HG02840 (cell line): ENCODE results near the gene TTC12.

Source experiments
- ATAC-seq: cut with Tn5 transposase; IDR thresholded peaks from one replicate; pipeline ENCODE4 v1.9.1; 2021; ENCODE audit warnings: mild to moderate bottlenecking, moderate library complexity, moderate number of reproducible peaks; ENCODE audit not compliant: unreplicated experiment, low FRiP score

Gene TTC12

DNA sequence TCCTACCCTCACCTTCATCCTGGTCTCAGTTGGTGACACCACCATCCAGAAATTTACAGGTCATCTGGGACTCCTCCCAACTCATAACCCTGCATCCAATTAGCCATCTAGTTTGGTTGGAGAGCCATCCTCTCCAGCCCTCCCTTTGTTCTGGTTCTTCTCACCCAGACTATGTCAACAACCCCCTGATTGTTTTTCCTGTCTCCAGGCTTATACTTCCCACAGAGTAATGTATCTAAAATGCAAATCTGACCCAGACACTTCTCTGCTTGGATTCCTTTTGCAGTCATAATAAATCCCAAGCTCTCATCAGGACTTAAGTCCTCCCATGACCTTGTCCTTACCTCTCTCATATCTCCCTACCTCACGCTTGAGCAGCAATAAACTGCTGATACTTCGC lies 3.0 kb downstream of the TTC12 start:
- no peak for ATAC-seq

DNA sequence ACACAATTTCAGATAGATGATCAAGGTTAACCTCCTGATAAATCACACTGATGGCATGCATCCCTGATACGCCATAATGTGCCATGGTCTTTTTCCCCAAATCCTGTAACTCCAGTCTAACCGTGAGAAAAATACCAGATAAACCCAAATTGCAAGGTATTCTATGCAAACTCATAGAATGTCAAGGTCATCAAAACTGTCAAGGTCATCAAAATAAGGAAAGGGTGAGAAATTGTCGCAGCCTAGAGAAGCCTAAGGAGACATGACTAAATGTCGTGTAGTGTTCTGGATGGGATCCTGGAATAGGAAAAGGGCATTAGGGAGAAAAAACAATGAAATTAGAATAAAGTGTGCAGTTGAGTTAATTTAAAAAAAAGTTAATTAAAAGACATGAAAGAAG lies 4.7 kb downstream of the TTC12 start:
- no peak for ATAC-seq

DNA sequence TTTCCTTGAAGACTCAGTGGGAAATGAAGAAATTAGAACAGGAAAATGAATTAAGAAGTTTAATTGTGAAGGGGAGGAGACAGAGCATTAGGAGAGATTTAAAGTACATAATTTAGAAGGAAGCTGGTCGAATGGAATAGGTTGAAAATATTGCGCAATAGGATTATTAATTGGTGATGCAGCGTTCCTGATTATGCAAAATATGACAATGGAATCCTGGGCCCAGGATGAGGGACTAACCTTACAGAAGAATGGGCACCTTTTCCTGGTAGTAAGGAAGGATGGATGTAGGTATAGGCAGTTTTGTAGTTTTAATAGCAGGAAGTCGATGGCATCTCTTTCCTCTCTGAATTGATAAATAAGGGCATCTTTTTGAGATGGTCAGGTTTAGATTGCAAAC lies 7.8 kb downstream of the TTC12 start:
- ATAC-seq: no peak

DNA sequence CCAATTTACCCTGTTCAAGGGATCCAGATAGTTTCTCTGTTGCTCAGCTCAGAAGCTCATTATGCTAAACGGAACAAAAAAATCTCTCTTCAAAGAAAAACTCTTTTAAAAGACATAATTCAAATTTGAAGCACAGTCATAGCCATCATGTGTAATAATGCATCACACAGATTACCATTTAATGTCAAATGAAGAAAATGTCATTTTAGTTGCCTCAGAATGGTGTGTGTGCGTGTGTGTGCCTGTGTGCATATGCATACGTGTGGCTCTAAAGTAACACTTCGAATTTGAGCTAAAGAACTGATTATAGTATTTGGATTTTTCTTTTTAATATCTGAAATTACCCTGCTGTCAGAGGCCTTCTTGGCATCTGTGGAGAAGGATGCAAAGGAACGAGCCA lies 9.9 kb downstream of the TTC12 start:
- ATAC-seq: no peak

DNA sequence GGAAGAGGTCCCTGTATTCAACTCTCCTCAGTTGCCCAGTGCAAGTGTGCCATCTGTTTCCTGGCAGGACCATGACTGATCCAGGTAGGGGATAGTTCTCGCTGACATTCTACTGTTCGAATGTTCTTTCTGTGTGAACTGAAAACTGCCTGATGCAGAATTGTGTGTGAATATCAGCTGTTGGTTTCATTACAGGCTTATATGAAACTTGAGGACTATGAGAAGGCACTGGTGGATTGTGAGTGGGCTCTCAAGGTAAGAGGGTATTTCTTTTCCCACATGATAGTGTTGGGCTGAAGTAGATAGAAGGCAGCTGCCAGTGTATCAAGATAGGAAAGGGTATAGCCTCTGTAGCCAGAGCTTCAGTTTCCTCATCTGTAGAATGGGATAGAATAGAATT lies 15.3 kb downstream of the TTC12 start:
- ATAC-seq: no peak

DNA sequence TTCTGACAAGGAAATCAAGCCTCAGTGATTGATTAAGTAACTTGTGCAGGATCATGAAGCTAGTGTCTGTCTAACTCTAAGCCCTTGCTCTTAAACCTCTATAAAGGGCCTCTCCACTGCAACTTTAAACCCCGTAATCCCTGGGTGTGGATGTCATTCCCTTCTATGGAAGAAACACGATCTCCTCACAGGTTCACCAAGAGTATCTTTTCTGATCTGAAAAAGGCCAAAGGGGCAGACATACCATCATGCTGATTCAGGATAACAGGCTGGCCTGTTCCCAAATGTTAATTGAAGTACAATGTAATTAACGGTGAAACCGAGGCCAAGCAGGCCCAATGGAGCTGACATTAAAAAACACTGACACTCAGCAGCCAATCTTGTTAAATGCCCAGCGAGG lies 17.1 kb downstream of the TTC12 start:
- ATAC-seq: no peak

DNA sequence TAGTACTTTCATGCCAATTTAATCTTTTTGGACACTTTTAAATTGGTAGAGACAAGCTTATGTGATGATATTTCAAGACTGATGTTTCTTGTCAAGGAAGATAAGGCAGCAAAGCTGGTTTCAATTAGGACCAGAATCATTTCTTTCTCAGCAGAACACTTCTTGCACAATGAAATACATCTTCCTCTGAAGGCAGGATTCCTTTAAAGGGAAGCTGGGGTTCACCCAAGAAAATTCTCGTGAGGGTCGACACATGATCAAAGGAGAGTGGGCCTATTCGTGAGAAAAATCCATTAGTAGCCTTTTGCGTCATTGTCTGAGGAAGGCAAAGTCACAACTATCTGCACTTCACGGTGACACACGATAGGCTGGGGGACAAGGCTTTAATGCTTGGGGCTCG lies 17.6 kb downstream of the TTC12 start:
- ATAC-seq: no peak

DNA sequence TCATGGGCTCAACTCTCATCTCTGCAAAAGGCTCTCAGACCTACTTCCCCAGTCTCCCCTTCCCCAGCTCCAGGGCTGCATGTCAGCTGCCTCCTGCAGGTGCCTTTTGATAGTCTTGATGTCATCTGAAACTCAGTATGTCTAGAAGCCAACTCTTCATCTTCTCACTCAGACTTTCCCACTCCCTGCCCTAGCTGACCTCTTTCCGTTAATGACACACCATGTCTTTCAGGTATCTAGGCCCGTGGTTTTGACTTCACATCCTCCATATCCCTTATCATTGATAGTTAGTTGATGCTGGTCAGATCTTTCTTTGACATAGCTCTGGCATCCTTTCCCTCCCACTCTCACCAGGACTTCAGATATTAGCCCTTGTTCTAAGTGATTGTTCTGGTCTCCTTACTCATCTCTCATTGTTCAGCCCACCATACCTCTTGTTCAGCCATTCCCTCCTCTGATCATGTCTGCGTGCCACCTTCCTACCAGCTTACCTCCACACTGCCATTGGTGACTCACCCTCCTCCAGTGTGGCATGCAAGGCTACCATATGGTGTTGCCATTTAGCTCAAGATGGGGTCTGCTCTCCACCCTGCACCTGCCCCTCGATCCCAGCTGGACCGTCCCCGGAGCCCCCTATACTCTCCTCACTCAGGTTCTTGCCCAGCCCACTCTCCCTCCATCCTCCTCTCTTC lies 18.4 kb downstream of the TTC12 start:
- no peak for ATAC-seq

DNA sequence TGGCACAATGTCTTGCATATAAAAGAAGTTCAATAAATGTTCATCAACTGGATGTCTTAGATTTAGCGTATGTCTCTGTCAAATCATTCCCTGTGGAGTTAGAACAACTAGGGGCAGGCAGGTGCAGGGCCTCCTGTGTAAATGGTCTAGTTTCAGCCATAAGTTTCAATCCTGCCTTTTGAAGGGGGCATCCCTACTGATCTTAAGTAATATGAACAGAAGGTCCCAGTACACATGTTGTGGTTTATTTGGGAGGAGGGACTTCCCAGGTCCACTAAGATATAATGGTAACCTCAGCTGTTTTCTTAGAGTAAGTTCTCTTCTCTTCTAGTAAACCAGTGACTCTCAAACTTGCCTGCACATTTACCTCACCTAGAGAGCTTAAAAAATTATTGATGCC lies 19.8 kb downstream of the TTC12 start:
- ATAC-seq: no peak

DNA sequence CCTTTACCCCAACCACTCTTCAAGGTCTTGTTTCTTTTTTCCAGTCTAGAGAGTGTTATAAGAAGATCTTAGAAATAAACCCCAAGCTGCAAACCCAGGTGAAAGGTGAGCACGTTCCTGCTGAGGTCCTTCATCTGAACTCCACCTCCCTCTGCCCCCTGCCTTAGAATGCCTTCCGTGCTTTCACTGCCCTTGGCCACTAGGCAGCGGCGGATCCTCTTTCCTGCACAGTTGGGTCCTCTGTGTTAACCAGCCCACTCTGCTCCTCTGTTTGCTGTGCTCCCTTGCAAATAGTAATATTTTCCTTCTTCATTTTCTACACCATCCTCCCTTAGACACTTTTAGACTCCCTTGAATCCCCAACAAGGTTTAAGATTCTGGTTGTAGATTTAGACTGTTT lies 24.3 kb downstream of the TTC12 start:
- no peak for ATAC-seq

DNA sequence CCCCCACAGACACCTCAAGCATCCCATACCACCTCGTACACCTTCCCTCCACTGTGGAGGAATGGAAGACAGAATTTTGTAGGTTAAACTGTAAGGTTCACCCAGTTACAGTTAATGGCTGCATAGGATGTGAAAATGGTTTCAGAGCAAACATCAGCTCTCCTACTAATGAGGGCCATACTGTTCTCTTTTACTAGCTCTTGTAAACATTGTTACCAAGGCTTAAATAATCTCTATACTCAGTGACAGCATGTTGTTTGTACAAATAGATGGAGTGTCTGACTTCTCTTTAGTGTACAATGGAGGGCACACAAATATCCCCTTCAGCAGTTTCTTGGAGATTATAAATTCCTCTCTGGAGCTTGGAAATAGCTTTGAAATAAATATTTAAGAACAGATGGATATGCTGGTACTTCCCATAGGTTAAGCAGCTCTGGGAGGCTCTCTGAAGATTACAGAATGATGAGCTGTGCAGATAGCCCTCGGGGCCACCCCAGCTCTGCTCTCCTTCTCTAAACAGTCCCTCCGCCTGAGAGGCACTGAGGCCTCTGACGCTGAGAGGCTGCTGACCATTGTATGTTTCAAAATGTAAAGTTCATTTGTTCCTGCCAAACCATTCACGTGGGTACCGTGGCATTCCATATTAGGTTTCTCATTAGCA lies 25.7 kb downstream of the TTC12 start:
- ATAC-seq: no peak

DNA sequence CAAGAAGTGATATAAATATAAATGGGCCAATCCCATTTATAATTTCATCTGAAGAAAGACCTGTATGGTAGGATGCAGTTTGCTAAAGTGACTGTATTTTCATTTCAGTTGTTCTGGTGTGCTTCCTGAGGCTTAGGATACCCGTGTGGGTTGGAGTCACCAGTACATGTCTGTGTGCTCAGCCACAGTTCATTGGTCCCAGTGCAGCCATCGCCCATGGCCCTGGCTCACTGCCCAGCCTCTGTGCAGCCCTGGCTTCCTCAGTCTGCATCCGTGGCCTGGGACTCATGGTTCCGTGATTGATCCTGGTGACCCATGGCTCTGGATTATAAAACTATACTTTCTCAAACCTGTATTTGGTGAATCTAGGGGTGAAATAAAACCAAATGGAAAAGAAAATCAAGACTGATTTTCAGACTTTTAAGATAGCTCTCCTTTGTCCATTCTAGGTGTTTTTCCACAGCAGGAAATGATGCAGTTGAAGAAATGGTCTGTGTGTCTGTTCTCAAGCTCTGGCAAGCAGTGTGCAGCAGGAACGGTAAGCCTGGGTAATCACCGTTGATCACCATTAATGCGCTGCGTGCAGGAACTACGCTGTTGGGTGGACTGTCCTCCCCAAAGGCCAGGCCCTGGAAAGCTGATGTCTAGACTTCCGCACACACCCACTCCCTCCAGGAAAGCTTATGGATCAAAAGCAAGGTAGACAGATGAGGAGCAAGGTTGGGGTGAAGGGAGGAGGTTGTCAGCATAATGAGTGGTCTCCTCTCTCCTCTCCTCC lies 27.2 kb downstream of the TTC12 start:
- ATAC-seq: no peak

DNA sequence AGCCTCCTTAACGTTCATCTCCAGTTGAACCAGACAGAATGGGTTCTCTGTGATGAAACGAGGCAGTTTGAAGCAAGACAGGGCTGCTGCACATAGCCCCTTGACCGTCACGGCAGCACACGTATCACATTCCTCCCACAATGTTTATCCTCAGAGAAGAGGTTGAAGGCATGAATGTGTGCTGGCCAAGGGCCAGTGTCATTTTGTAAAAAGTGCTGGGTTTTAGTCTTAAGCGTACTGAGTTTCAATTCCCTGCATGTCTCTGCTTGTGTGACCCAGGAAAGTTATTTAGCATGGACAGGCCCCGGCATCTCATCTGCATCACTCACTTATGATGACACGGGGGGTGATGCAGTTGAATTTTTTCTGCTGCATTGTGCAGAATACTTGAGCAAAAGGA lies 31.6 kb downstream of the TTC12 start:
- no peak for ATAC-seq

DNA sequence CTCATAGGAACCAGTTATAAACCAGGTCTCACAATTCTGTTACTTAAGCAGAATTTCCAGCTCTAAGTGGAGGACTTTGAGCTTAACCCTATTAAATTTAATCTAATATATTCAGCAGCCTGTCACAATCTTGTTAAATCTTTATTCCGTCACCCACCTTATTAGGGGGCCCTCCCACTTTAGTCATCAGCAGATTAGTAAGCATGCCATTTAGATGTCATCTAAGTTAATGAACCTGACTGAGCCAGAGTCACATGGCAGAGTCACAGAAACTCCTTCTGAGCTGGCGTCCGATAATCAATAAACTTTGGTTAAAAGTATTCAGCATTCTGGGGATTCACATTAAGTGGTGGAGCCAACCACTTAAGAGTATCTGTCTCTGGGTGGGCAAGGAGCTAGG lies 35.1 kb downstream of the TTC12 start:
- ATAC-seq: no peak

DNA sequence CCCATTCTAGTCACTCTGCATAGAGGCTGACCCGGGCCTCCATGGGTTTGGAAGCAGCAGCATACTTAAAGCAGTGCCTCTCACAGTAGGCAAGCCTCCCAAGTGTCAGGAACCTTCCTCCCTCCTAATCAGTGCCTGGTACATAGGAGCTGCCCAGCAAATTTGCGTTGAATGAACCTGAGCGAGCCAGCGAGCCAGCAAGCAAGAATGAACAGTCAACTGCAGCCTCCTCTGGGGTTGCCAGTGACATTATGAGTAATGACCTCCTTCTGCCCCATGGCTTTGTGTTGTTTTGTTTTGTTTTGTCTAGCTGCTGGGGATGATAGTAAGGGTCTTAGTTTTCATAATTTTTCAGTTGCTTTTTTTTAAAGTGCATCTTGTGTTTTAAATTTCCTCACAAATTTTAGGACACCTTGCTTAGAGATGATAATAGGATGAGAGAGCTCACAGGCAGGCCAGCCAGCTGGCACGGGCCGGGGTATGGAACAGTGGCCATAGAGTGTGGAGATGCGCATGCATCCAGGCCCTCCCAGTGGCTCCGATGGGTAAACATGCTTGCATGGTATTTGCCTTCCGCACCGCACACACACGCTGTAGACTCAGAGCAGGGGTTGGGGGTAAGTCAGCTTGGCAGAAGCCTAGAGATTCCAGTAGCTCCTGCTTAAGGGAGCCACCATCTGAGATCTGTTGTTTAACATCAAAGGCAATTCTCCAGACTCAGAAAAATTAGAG lies 36.1 kb downstream of the TTC12 start:
- ATAC-seq: no peak

DNA sequence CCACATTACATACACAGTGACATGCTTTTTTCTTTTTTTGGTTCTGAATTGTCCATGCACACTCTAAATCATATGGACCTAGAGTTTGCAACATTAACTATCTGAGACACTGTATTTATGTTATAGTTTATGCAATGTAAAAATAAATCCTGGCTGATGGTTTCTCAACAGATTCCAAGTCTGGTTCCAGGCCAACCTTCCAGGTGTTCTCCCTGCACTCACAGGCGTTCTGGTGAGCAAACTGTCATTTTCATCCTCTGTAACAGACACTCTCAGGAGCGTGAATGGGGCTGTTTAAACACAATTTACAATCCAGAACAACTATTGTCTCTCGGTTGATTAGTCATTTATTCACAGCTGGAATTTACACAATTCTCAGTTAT lies 36.7 kb downstream of the TTC12 start:
- no peak for ATAC-seq

DNA sequence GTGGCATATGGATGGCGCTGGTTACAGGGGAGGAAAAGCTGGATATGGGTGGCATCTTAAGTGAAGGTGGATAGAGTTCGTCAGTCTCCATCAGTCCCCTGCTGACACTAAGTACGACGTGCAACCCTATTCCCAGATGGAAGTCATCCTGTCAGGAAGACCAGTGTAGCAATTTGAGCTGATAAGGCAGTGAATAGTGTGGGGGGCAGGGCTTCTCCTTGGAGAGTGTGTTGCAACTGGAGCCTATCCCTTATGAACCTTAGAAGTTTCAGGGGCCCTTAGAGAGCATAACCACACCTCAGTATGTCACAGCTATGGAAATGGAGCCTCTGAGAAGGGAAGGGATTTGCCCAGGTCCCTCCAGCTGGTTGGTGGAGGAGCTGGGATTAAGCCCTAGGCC lies 37.1 kb downstream of the TTC12 start:
- no peak for ATAC-seq

DNA sequence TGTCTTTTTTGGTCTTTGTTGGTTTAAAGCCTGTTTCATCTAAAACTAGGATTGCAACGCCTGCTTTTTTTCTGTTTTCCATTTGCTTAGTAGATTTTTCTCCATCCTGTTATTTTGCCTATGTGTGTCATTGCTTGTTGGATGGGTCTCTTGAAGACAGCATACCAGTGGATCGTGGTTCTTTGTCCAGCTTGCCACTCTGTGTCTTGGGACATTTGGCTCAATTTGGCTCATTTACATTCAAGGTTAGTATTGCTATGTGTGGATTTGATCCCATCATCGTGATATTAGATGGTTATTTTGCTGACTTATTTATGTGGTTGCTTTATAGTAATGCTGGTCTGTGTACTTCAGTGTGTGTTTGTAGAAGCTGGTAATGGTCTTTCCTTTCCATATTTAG lies 41.8 kb downstream of the TTC12 start:
- no peak for ATAC-seq

DNA sequence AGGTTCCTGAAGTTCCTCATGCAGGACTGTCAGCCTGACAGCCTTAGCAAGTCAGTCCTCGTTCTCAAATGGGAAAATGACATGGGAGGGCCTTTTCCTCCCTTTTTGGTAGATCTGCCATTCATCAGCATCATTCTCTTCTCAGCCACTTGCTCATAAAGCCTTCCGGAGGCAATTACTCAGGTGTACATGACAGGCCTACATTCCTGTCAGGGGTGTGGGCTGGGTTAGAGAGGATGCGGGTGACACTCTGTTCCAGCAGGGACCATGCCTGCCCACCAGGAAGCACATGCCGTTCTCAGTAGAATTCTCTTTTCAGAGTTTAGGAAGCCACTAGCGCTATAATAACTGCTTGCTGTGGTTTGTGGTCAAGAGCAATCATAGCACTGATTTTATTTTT lies 49.0 kb downstream of the TTC12 start:
- no peak for ATAC-seq

DNA sequence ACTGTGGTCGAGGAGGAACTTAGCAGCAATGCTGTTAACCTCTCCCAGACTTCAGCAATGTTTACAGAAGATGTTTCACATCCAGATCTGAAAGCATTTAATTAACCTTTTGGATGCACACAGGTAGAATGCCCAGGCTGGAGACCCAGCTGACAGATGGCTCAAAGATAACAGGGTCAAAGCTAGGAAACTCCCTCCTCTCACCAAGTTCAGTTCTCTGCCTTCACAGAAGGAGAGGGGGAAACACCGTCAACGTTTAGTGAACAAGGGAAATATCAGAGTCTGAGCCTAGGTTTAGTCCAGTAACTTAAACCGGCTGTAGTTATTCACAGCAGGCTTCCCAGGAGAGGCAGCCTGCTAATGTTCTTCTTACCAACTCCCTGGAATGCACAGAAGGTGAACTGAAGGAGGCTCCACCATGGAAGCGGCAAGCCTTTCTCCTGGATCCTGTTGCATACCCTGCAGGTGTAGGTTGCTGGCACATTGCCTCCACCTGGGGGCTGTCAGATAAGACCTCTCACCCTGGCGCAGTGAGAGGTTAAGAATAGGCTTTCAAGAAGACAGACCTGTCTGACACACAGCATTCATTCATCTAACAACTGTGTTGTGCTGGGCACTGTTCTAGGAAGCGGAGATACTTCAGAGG lies 49.7 kb downstream of the TTC12 start:
- ATAC-seq: no peak

DNA sequence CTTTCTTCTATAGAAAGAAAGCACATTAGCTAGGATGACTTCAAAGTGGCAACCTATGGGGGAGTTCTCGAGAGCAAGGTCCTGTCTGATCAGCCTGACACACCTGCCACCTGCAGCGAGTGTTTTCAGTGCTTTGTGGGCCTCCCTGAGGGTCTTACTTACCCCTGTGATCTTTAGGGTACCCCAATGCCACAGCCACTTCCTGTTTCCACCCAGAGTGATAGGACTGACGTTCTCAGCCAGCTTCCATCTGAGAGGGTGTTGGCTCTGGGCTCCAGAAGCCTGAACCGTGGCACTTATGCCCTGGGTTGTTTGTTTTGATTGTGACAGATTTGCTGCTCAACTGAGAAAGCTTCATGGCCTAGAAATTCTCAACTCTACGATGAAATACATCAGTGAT lies 51.5 kb downstream of the TTC12 start:
- ATAC-seq: no peak
